PC-9 (cell line): ENCODE results near the gene CLCN1. TPM values are rescaled to one million over a fixed set of nuclear protein-coding genes. Genes with fewer than 3 reads are reported as not detected.
A peak's percentile ranks its signal among the peaks of the same experiment; 100 is the strongest.

ENCODE experiments used
- BruUV-seq: library from RNA; stranded (reverse); fragments of 400-500 nt; replicated peaks from 2 replicates; lab custom pipeline; 2021; lab: Mats Ljungman, UMichigan
- CTCF ChIA-PET: fragments of 300-600 bp; sonication (Branson Sonifier 250); formaldehyde crosslinking; loops from one replicate; lab custom pipeline; 2022; ENCODE audit warnings: antibody characterized with exemption; lab: Charles Lee
- POLR2A ChIA-PET: fragments of 300-600 bp; sonication (Branson Sonifier 250); formaldehyde crosslinking; loops from one replicate; lab custom pipeline; 2022; ENCODE audit warnings: antibody characterized with exemption; ENCODE audit not compliant: unreplicated experiment; lab: Charles Lee
- DNase-seq, 2 experiments: peaks; one replicate each; pipeline versions ENCODE4 v3.0.0 to v3.0.0-alpha.2; 2015 to 2022; ENCODE audit warnings: mixed read lengths in 1 of 2
- H2AFZ ChIP-seq: fragments of 200-600 bp; sonication (generic); 2 replicates; pipeline ENCODE4 v1.8.1; 2017; ENCODE audit warnings: antibody characterized with exemption
- H3F3A ChIP-seq: fragments of 200-600 bp; sonication (generic); 2 replicates; pipeline ENCODE4 v1.8.1; 2017; ENCODE audit warnings: antibody characterized with exemption, mild to moderate bottlenecking, low read depth; ENCODE audit not compliant: insufficient read depth
- H3K27ac ChIP-seq: fragments of 200-600 bp; sonication (generic); 2 replicates; pipeline ENCODE4 v1.6.1; 2016; ENCODE audit warnings: mixed run types
- H3K27me3 ChIP-seq: fragments of 200-600 bp; sonication (generic); 2 replicates; pipeline ENCODE4 v1.6.1; 2016; ENCODE audit warnings: low read depth, mixed run types; ENCODE audit not compliant: insufficient read depth
- H3K36me3 ChIP-seq: fragments of 200-600 bp; sonication (generic); 2 replicates; pipeline ENCODE4 v1.6.1; 2016; ENCODE audit warnings: low read depth, mixed run types
- H3K4me1 ChIP-seq: fragments of 200-600 bp; sonication (generic); replicated peaks from 2 replicates; pipeline ENCODE4 v1.6.1; 2016; ENCODE audit warnings: mixed run types; ENCODE audit not compliant: insufficient read depth
- H3K4me2 ChIP-seq: fragments of 200-600 bp; sonication (generic); 2 replicates; pipeline ENCODE4 v1.6.1; 2017; ENCODE audit warnings: mixed run types
- H3K4me3 ChIP-seq: fragments of 200-600 bp; sonication (generic); 2 replicates; pipeline ENCODE4 v1.6.1; 2016; ENCODE audit warnings: mixed run types
- H3K79me2 ChIP-seq: fragments of 200-600 bp; sonication (generic); 2 replicates; pipeline ENCODE4 v1.6.1; 2017; ENCODE audit warnings: low read depth, mixed run types
- H3K9me2 ChIP-seq: fragments of 200-600 bp; sonication (generic); 2 replicates; pipeline ENCODE4 v1.8.1; 2017; ENCODE audit warnings: mild to moderate bottlenecking; ENCODE audit not compliant: insufficient read depth
- H3K9me3 ChIP-seq: fragments of 200-600 bp; sonication (generic); 2 replicates; pipeline ENCODE4 v1.8.1; 2016; ENCODE audit warnings: low read depth; ENCODE audit not compliant: insufficient read depth
- H4K20me1 ChIP-seq: fragments of 200-600 bp; sonication (generic); 2 replicates; pipeline ENCODE4 v1.8.1; 2017; ENCODE audit not compliant: insufficient read depth
- EZH2 ChIP-seq: fragments of 200-600 bp; sonication (generic); IDR thresholded peaks from 2 replicates; pipeline ENCODE4 v1.8.0; 2017; ENCODE audit warnings: antibody characterized with exemption, low read depth
- intact Hi-C: fragments of 100-400 bp; cut with micrococcal nuclease; formaldehyde crosslinking; loops from one replicate; pipeline ENCODE4 v1.10.0; 2022; ENCODE audit not compliant: unreplicated experiment
- total RNA-seq: library from RNA; stranded (reverse); gene quantifications from 2 replicates; pipeline ENCODE4 v1.2.3, GENCODE V29; 2021
- TF ChIP-seq, protein P1 (sequence below): fragments of 200-600 bp; sonication (generic); conservative IDR thresholded peaks from 2 replicates; pipeline ENCODE4 v1.6.1; 2017; ENCODE audit warnings: mixed run types, antibody characterized with exemption, mild to moderate bottlenecking, moderate library complexity

CLCN1 gene
- total RNA-seq, 1 experiment from 2014 or later: not detected

DNA sequence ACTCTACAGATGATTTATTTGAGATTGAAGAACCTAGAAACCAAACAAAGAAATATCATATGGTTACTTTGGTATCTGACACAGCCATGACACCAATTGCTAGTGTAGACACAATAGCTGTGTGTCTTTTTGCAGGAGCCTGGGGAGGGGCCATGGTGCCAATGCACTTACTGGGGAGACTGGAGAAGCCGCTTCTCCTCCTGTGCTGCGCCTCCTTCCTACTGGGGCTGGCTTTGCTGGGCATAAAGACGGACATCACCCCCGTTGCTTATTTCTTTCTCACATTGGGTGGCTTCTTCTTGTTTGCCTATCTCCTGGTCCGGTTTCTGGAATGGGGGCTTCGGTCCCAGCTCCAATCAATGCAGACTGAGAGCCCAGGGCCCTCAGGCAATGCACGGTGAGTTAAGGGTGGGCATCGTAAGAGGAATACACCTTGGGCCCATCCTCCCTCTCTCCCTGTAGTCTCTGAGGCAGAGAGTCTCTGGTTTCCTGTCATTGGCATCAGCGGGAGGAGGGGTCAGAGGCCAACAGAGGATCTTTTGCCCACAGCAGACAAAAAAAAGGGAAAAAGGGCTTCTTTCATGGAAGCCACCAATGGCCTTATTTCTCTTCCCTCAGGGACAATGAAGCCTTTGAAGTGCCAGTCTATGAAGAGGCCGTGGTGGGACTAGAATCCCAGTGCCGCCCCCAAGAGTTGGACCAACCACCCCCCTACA lies 29.9 kb upstream of the CLCN1 start:
- peaks cover 29% of the 10 kb centered on the region for H3K36me3 ChIP-seq
- intact Hi-C loops: loop anchor here (1.0 kb wide), 2 partner anchors 23 to 38 kb away; partner anchors contain the start of gene GSTK1
- DNase-seq: no peak
- H3K27ac ChIP-seq: peak overlapping the region; percentile 90
- H3K9me3 ChIP-seq: no peaks in the 10 kb centered on the region; the same call in 1 of the 2 replicates
- peak overlapping the region; percentile 91 for H3K4me2 ChIP-seq
- H3K27me3 ChIP-seq: no peaks in the 10 kb centered on the region
- POLR2A ChIA-PET: interaction anchor here (0.6 kb wide), 2 partner anchors 23 to 27 kb away, joined by 3 to 4 read pairs; partner anchors contain the start of gene GSTK1
- peaks cover 49% of the 10 kb centered on the region for H3K79me2 ChIP-seq
- CTCF ChIA-PET: interaction anchor here (0.6 kb wide), 1 partner anchor 94 kb away, joined by 4 read pairs; no protein-coding TSS in a partner anchor
- TF ChIP-seq EZH2: no peak
- TF ChIP-seq, protein P1, sequence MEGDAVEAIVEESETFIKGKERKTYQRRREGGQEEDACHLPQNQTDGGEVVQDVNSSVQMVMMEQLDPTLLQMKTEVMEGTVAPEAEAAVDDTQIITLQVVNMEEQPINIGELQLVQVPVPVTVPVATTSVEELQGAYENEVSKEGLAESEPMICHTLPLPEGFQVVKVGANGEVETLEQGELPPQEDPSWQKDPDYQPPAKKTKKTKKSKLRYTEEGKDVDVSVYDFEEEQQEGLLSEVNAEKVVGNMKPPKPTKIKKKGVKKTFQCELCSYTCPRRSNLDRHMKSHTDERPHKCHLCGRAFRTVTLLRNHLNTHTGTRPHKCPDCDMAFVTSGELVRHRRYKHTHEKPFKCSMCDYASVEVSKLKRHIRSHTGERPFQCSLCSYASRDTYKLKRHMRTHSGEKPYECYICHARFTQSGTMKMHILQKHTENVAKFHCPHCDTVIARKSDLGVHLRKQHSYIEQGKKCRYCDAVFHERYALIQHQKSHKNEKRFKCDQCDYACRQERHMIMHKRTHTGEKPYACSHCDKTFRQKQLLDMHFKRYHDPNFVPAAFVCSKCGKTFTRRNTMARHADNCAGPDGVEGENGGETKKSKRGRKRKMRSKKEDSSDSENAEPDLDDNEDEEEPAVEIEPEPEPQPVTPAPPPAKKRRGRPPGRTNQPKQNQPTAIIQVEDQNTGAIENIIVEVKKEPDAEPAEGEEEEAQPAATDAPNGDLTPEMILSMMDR: no peak
- H3K4me3 ChIP-seq: peak overlapping the region; percentile 77
- no peaks in the 10 kb centered on the region for H4K20me1 ChIP-seq
- H3F3A ChIP-seq: peaks cover 38% of the 10 kb centered on the region
- no TSS peak for BruUV-seq
- no peak overlapping the region for H2AFZ ChIP-seq
- peaks cover 63% of the 10 kb centered on the region for H3K4me1 ChIP-seq
- no peaks in the 10 kb centered on the region for H3K9me2 ChIP-seq

DNA sequence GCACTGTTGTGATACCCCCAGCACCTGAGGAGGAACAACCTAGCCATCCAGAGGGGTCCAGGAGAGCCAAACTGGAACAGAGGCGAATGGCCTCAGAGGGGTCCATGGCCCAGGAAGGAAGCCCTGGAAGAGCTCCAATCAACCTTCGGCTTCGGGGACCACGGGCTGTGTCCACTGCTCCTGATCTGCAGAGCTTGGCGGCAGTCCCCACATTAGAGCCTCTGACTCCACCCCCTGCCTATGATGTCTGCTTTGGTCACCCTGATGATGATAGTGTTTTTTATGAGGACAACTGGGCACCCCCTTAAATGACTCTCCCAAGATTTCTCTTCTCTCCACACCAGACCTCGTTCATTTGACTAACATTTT lies 29.4 kb upstream of the CLCN1 start:
- H3F3A ChIP-seq: peaks cover 38% of the 10 kb centered on the region
- H3K4me1 ChIP-seq: peaks cover 66% of the 10 kb centered on the region
- H4K20me1 ChIP-seq: no peaks in the 10 kb centered on the region
- TF ChIP-seq, protein P1: no peak
- no peak for TF ChIP-seq EZH2
- peak overlapping the region; percentile 77; the same call in 1 of the 2 replicates for H3K4me3 ChIP-seq
- H3K27me3 ChIP-seq: no peaks in the 10 kb centered on the region
- H3K79me2 ChIP-seq: peaks cover 54% of the 10 kb centered on the region
- no peak for DNase-seq
- H3K36me3 ChIP-seq: peaks cover 34% of the 10 kb centered on the region
- intact Hi-C loops: no loop called here
- H3K9me3 ChIP-seq: no peaks in the 10 kb centered on the region; the same call in 1 of the 2 replicates
- H3K27ac ChIP-seq: peak overlapping the region; percentile 90
- H2AFZ ChIP-seq: no peak overlapping the region
- CTCF ChIA-PET: no interaction called here
- H3K4me2 ChIP-seq: peak overlapping the region; percentile 91
- H3K9me2 ChIP-seq: no peaks in the 10 kb centered on the region
- POLR2A ChIA-PET: interaction anchor here (0.6 kb wide), 1 partner anchor 38 kb away, joined by 4 read pairs; no protein-coding TSS in a partner anchor
- no TSS peak for BruUV-seq

DNA sequence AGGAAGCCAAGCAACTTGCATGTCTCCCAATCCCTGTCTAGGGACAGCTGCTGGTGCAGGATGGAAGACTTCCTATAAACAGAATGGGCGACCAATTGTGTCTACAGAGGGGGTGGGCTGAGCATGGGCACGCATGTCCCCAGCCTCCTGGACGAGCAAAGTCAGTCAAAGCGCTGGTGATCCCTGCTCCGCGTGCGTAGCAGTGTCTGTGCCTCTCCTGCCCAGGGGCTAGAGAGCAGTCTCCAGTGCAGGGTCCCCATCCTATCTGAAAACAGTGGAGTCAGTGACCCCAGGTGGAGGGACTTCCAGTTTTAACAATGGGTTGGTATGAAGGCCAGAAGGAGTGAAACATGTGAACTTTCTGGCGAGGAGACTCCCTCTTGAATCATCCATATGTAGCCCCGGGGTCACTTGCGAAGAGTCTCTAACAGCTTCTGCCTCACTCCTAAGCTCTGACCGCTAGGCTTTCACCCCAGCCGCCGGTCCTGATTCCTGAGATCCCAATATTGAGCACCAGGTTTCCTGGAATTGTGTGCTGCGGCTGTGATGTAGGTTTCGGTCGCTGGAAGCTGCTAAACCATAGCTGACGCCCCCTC lies 28.5 kb upstream of the CLCN1 start:
- Histone ChIP-seq H3F3A (peaks cover 38% of the 10 kb centered on the region), H3K79me2 (peaks cover 64% of the 10 kb centered on the region), H3K4me3 (peak overlapping the region; percentile 77), H2AFZ (no peak overlapping the region), H4K20me1 (no peaks in the 10 kb centered on the region), H3K9me2 (no peaks in the 10 kb centered on the region), H3K4me1 (peaks cover 63% of the 10 kb centered on the region), H3K9me3 (no peaks in the 10 kb centered on the region; the same call in 1 of the 2 replicates), H3K36me3 (peaks cover 42% of the 10 kb centered on the region), H3K27ac (peak overlapping the region; percentile 55), H3K4me2 (peak overlapping the region; percentile 91), H3K27me3 (no peaks in the 10 kb centered on the region)
- POLR2A ChIA-PET: interaction anchor here (0.6 to 1.1 kb wide), 4 partner anchors 33 to 186 kb away, joined by 3 to 12 read pairs (median 4); no protein-coding TSS in a partner anchor
- CTCF ChIA-PET: interaction anchor here (0.6 to 1.2 kb wide), 6 partner anchors 12 to 72 kb away, joined by 3 to 10 read pairs (median 4); partner anchors contain the start of gene GSTK1
- no peak for DNase-seq
- intact Hi-C loops: no loop called here
- TSS peak; percentile 20 for BruUV-seq
- TF ChIP-seq EZH2: no peak
- TF ChIP-seq, protein P1: no peak
